NCI-H1048 (cell line): ENCODE results near the gene DNAJC19.

Experiments used
- DNase-seq: peaks from one replicate; lab custom pipeline; 2025; lab: John Stamatoyannopoulos, UW

Gene DNAJC19

DNA sequence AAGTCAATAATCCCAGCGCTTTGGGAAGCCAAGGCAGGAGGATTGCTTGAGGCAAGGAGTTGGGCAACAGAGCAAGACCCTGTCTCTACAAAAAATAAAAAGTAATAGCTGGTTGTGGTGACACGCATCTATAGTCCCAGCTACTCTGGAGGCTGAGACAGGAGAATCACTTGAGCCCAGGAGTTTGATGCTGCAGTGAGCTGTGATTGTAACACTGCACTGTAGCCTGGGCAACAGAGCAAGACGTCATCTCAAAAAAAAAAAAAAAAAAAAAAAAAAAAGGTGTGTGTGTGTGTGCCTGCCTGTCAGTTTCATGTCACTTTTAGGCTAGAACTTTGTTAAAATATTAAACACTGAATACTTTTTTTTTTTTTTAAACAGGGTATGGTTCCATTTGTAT is 28.4 kb downstream of the DNAJC19 start:
- DNase-seq, result no peak

DNA sequence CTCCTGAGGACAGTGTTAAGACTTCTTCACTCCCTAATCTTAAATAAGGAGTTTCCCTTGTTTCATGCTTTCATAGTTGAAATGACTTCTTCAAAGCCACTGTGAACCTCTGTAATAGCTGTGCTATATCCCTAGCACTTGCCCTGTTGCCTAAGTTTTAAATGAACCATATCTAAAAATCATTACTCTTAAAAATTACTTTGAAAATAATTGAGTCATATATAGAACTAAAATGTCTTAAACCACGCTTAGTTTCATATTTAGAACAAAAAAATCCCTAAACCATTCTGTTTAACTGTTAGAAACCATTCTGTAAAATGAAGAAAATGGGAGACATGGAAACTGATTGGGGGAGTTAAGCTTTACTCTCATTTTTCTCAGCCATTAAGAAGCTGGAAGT is 29.8 kb downstream of the DNAJC19 start:
- DNase-seq, result no peak

DNA sequence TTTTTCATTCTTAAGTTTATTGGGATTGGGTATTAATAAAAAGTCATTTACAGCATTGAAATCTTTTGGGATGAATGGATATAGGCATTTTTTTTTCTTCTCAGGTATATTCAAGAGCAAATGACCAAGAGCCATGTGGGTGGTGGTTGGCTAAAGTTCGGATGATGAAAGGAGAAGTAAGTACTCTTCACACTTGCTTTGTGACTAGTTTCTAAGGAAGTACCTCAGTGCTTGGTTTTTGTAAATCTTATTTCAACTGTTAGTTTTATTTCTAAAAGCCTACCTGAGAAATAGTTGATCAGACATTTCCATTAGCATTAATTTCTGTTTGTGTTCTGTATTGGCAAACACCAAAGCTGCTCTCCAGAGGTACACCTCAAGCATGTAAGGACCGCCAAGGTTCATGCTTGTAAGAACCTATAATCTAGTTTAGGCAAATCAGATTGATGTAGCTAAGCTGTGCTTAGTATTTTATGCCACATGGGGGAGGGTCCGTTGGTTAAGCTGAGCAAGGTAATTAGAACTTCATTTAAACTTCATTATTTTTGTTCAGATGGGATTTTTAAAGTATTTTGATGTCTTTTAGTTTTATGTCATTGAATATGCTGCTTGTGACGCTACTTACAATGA is 41.7 kb downstream of the DNAJC19 start:
- DNase-seq, result no peak

DNA sequence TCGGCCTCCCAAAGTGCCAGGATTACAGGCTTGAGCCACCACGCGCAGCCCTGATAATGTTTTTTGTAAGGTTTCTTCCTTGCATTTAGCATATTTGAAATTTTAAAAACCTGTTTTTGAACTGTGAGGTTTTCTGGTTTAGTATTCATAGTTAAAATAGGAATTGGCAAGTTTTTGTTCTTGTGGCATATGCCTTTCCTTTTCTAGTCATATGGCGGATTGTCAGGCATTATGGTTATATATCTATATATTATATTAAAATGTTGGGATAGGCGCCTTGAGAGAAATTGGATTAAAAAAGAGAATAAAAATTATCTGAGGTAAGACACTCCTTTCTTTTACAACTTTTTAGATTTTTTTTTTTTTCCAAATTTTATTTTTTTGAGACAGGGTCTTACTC is 48.7 kb downstream of the DNAJC19 start:
- no peak for DNase-seq

DNA sequence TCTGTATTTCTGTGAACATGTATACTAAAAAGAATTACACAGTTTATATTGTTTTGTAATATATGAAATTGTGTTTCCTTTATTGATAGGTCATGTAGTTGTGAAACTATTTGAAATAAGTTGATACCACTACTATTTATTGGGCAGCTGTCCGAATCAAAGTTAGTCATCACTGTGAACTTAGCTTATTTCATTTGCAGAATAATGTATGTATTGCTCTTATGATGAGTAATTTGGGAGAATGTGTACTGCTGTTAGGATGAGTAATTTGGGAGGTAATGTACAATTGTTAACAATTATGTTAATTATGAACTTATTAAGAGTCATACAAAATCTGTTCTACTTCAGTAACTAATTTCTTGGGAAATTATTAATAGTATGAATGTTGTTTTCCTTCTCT is 54.9 kb downstream of the DNAJC19 start:
- DNase-seq, result no peak
